MCF 10A (cell line): Measurements from ENCODE around the gene MRPL20. TPM values are rescaled to one million over a fixed set of nuclear protein-coding genes. Genes with fewer than 3 reads are reported as not detected.

Experiments used
- BruUV-seq: library from RNA; stranded (reverse); fragments of 400-500 nt; replicated peaks from 2 replicates; lab custom pipeline; 2021; lab: Mats Ljungman, UMichigan
- CTCF ChIA-PET: fragments of 300-600 bp; sonication (Branson Sonifier 250); formaldehyde crosslinking; extraction: SDS; loops from one replicate; lab custom pipeline; 2021; ENCODE audit warnings: antibody characterized with exemption, inconsistent platforms; lab: Yijun Ruan, JAX
- POLR2A ChIA-PET: fragments of 300-600, 350-650 bp; sonication (Branson Sonifier 250); formaldehyde crosslinking; extraction: SDS; loops from one replicate; lab custom pipeline; 2020; ENCODE audit warnings: antibody characterized with exemption, inconsistent platforms; lab: Yijun Ruan, JAX
- DNase-seq: peaks from one replicate; pipeline ENCODE4 v3.0.0-alpha.2; 2018; ENCODE audit not compliant: unreplicated experiment
- H3K27ac Mint-ChIP-seq: one replicate; pipeline ENCODE4 v1.8.0; 2022; ENCODE audit warnings: mild to moderate bottlenecking, low read depth, mixed read lengths; ENCODE audit not compliant: unreplicated experiment
- H3K27me3 Mint-ChIP-seq: one replicate; pipeline ENCODE4 v1.8.0; 2022; ENCODE audit warnings: mixed read lengths; ENCODE audit not compliant: insufficient read depth, unreplicated experiment
- H3K36me3 Mint-ChIP-seq: one replicate; pipeline ENCODE4 v1.8.0; 2022; ENCODE audit warnings: mild to moderate bottlenecking, moderate library complexity, mixed read lengths; ENCODE audit not compliant: insufficient read depth, unreplicated experiment
- H3K4me1 Mint-ChIP-seq: one replicate; pipeline ENCODE4 v1.8.0; 2022; ENCODE audit warnings: mixed read lengths; ENCODE audit not compliant: insufficient read depth, unreplicated experiment
- H3K4me3 Mint-ChIP-seq: one replicate; pipeline ENCODE4 v1.8.0; 2022; ENCODE audit warnings: mild to moderate bottlenecking, moderate library complexity, mixed read lengths; ENCODE audit not compliant: unreplicated experiment
- H3K9me3 Mint-ChIP-seq: one replicate; pipeline ENCODE4 v1.8.0; 2022; ENCODE audit warnings: mixed read lengths; ENCODE audit not compliant: unreplicated experiment
- intact Hi-C: fragments of 100-400 bp; cut with micrococcal nuclease; formaldehyde crosslinking; loops from 2 replicates; pipeline ENCODE4 v1.14.1; 2022
- total RNA-seq: library from RNA; stranded (reverse); gene quantifications from 2 replicates; pipeline ENCODE4 v1.2.3, GENCODE V29; 2022
- TF ChIP-seq, protein P1 (sequence below): fragments of 200-600 bp; IDR thresholded peaks from one replicate; pipeline ENCODE4 v1.8.0; 2022; ENCODE audit warnings: antibody characterized with exemption, mild to moderate bottlenecking; ENCODE audit not compliant: unreplicated experiment

MRPL20 gene
- total RNA-seq, 1 experiment from 2014 or later: 137 TPM

GRCh38 chr1:1374929-1375662 is 32.0 kb downstream of the MRPL20 start, which contains the start of gene AURKAIP1:
Gene AURKAIP1 (minus strand): TSS chr1:1375207. CDS start chr1:1374756, 451 bp downstream.
- intact Hi-C loops: loop anchor here (2.0 to 10.0 kb wide), 2 partner anchors 24 to 130 kb away; partner anchors contain the start of gene CCNL2
- Mint-ChIP-seq H3K9me3 (no peaks in the 10 kb centered on the region), H3K27me3 (no peaks in the 10 kb centered on the region), H3K4me1 (peaks cover 9% of the 10 kb centered on the region), H3K36me3 (peaks cover 25% of the 10 kb centered on the region), H3K27ac (peak within 1 kb of the TSS; percentile 94), H3K4me3 (peak within 1 kb of the TSS; percentile 87)
- TF ChIP-seq, protein P1, sequence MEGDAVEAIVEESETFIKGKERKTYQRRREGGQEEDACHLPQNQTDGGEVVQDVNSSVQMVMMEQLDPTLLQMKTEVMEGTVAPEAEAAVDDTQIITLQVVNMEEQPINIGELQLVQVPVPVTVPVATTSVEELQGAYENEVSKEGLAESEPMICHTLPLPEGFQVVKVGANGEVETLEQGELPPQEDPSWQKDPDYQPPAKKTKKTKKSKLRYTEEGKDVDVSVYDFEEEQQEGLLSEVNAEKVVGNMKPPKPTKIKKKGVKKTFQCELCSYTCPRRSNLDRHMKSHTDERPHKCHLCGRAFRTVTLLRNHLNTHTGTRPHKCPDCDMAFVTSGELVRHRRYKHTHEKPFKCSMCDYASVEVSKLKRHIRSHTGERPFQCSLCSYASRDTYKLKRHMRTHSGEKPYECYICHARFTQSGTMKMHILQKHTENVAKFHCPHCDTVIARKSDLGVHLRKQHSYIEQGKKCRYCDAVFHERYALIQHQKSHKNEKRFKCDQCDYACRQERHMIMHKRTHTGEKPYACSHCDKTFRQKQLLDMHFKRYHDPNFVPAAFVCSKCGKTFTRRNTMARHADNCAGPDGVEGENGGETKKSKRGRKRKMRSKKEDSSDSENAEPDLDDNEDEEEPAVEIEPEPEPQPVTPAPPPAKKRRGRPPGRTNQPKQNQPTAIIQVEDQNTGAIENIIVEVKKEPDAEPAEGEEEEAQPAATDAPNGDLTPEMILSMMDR: no peak
- peak; percentile 99 for DNase-seq
- CTCF ChIA-PET: interaction anchor here (0.6 to 1.3 kb wide), 7 partner anchors 10 to 351 kb away, joined by 3 to 7 read pairs (median 3); no protein-coding TSS in a partner anchor
- POLR2A ChIA-PET: interaction anchor here (0.5 to 2.7 kb wide), 29 partner anchors 9 to 240 kb away, joined by 3 to 62 read pairs (median 5); partner anchors contain the start of genes ATAD3A, CCNL2, DVL1 and MIB2
- BruUV-seq: no TSS peak

DNA sequence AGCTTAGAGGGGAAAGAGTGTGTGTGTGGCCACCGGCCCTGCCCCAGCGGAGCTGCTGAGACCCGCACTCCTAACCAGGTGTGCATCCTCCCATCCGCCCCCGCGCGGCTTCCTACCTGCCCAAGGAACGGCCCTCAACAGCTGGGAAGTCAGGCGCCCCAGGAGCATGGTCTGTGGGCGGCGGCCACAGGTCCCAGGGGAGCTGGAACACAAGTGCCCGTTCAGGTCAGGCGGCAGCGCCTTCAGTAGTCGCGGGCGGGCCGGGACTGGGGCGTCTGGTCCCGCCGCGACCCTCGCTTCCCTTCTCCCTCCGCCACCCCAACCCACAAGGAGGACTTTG is 32.5 kb downstream of the MRPL20 start:
- ChIA-PET CTCF (interaction anchor here (0.6 to 1.3 kb wide), 4 partner anchors 9 to 130 kb away, joined by 3 to 4 read pairs (median 3); no protein-coding TSS in a partner anchor), POLR2A (interaction anchor here (1.0 to 2.7 kb wide), 19 partner anchors 9 to 241 kb away, joined by 3 to 62 read pairs (median 7); partner anchors contain the start of genes ATAD3A, CCNL2, DVL1 and MIB2)
- DNase-seq: no peak
- H3K36me3 Mint-ChIP-seq: peaks cover 25% of the 10 kb centered on the region
- peak overlapping the region; percentile 87 for H3K4me3 Mint-ChIP-seq
- H3K27ac Mint-ChIP-seq: peak overlapping the region; percentile 94
- TF ChIP-seq, protein P1: no peak
- BruUV-seq: no TSS peak
- H3K27me3 Mint-ChIP-seq: no peaks in the 10 kb centered on the region
- peaks cover 9% of the 10 kb centered on the region for H3K4me1 Mint-ChIP-seq
- intact Hi-C loops: loop anchor here (2.0 to 10.0 kb wide), 2 partner anchors 24 to 130 kb away; partner anchors contain the start of gene CCNL2
- no peaks in the 10 kb centered on the region for H3K9me3 Mint-ChIP-seq

GRCh38 chr1:1373815-1374588 is 33.1 kb downstream of the MRPL20 start:
- Mint-ChIP-seq H3K27ac (peak overlapping the region; percentile 94), H3K9me3 (no peaks in the 10 kb centered on the region), H3K36me3 (peaks cover 25% of the 10 kb centered on the region), H3K27me3 (no peaks in the 10 kb centered on the region), H3K4me3 (peak overlapping the region; percentile 87), H3K4me1 (peaks cover 9% of the 10 kb centered on the region)
- intact Hi-C loops: loop anchor here (2.0 to 10.0 kb wide), 2 partner anchors 25 to 131 kb away; partner anchors contain the start of gene CCNL2
- TF ChIP-seq, protein P1: no peak
- CTCF ChIA-PET: interaction anchor here (0.6 to 1.3 kb wide), 6 partner anchors 8 to 131 kb away, joined by 3 to 6 read pairs (median 4); no protein-coding TSS in a partner anchor
- POLR2A ChIA-PET: interaction anchor here (0.7 to 2.7 kb wide), 11 partner anchors 17 to 137 kb away, joined by 3 to 62 read pairs (median 8); partner anchors contain the start of genes ATAD3A, CCNL2 and DVL1
- DNase-seq: no peak
- TSS peak; percentile 88 for BruUV-seq
